ENCODE results near the gene USP32. TPM values are rescaled to one million over a fixed set of nuclear protein-coding genes. Genes with fewer than 3 reads are reported as not detected.

USP32 gene
- total RNA-seq, 1 donor from 2014 or later: 53.6 TPM

GRCh38 chr17:60142872-60143499, 248.9 kb downstream of the USP32 start:
- H3K4me3 Mint-ChIP-seq (ENCODE audit: unreplicated experiment): peak overlapping the region; percentile 71
- peak; percentile 86 for TF ChIP-seq CTCF (IDR thresholded peaks at IDR 0.05)
- H3K36me3 Mint-ChIP-seq (ENCODE audit: unreplicated experiment): no peaks in the 10 kb centered on the region
- no peaks in the 10 kb centered on the region for H3K9me3 Mint-ChIP-seq (ENCODE audit: unreplicated experiment)
- DNase-seq (ENCODE audit: extremely low spot score, unreplicated experiment): peak; percentile 91
- H3K27me3 Mint-ChIP-seq (ENCODE audit: unreplicated experiment): peaks cover 45% of the 10 kb centered on the region
- peak overlapping the region; percentile 50 for H3K27ac Mint-ChIP-seq (ENCODE audit: unreplicated experiment)
- H3K4me1 Mint-ChIP-seq (ENCODE audit: unreplicated experiment): peaks cover 37% of the 10 kb centered on the region

GRCh38 chr17:60141111-60142018, 250.6 kb downstream of the USP32 start:
- H3K4me1 Mint-ChIP-seq (ENCODE audit: unreplicated experiment): peaks cover 37% of the 10 kb centered on the region
- no peak for TF ChIP-seq CTCF (IDR thresholded peaks at IDR 0.05)
- no peaks in the 10 kb centered on the region for H3K36me3 Mint-ChIP-seq (ENCODE audit: unreplicated experiment)
- H3K27ac Mint-ChIP-seq (ENCODE audit: unreplicated experiment): no peak overlapping the region
- H3K9me3 Mint-ChIP-seq (ENCODE audit: unreplicated experiment): no peaks in the 10 kb centered on the region
- DNase-seq (ENCODE audit: extremely low spot score, unreplicated experiment): no peak
- no peak overlapping the region for H3K4me3 Mint-ChIP-seq (ENCODE audit: unreplicated experiment)
- H3K27me3 Mint-ChIP-seq (ENCODE audit: unreplicated experiment): peaks cover 31% of the 10 kb centered on the region

- DNase-seq (ENCODE audit: extremely low spot score, unreplicated experiment): peak; percentile 93
- TF ChIP-seq CTCF (IDR thresholded peaks at IDR 0.05): peak; percentile 77
- Mint-ChIP-seq H3K4me1 (ENCODE audit: unreplicated experiment) (peaks cover 34% of the 10 kb centered on the region), H3K9me3 (ENCODE audit: unreplicated experiment) (no peaks in the 10 kb centered on the region), H3K36me3 (ENCODE audit: unreplicated experiment) (no peaks in the 10 kb centered on the region), H3K4me3 (ENCODE audit: unreplicated experiment) (peak overlapping the region; percentile 26), H3K27me3 (ENCODE audit: unreplicated experiment) (peaks cover 16% of the 10 kb centered on the region), H3K27ac (ENCODE audit: unreplicated experiment) (no peak overlapping the region)
These were observed 252.3 kb downstream of the USP32 start for GRCh38 chr17:60139438-60140285.

- no peaks in the 10 kb centered on the region for H3K36me3 Mint-ChIP-seq (ENCODE audit: unreplicated experiment)
- no peak for DNase-seq (ENCODE audit: extremely low spot score, unreplicated experiment)
- H3K27ac Mint-ChIP-seq (ENCODE audit: unreplicated experiment): no peak overlapping the region
- no peak for TF ChIP-seq CTCF (IDR thresholded peaks at IDR 0.05)
- H3K4me3 Mint-ChIP-seq (ENCODE audit: unreplicated experiment): no peak overlapping the region
- no peaks in the 10 kb centered on the region for H3K9me3 Mint-ChIP-seq (ENCODE audit: unreplicated experiment)
- peaks cover 41% of the 10 kb centered on the region for H3K4me1 Mint-ChIP-seq (ENCODE audit: unreplicated experiment)
- H3K27me3 Mint-ChIP-seq (ENCODE audit: unreplicated experiment): peaks cover 9% of the 10 kb centered on the region
These were observed 253.0 kb downstream of the USP32 start for GRCh38 chr17:60138769-60139437.

Data from osteocyte (in vitro differentiated cells).